DMS79 (cell line): Measurements from ENCODE around the gene ABCC10.
"Not testable (repeated sequence)": the region's sequence is repeated elsewhere in the genome, so short reads cannot be mapped to it uniquely, and the experiment has no call there.

Experiments used
- DNase-seq: peaks from one replicate; lab custom pipeline; 2025; lab: John Stamatoyannopoulos, UW

The ABCC10 gene

DNA sequence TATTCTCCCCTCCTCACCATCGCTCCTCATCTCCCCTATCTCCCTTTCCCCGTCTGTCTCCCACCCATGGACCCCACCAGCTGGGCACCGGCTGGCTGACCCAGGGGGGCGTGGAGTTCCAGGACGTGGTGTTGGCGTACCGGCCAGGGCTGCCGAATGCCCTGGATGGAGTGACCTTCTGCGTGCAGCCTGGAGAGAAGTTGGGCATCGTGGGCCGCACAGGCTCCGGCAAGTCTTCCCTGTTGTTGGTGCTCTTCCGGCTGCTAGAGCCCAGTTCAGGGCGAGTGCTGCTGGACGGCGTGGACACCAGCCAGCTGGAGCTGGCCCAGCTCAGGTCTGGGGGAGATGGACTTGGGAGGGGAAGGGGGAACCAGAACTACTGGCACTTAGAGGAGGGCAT lies 20.3 kb downstream of the ABCC10 start:
- no peak for DNase-seq

- no peak for DNase-seq
These were observed 21.6 kb downstream of the ABCC10 start for GRCh38 chr6:43448916-43449315.

- DNase-seq: no peak
These were observed 23.4 kb downstream of the ABCC10 start for GRCh38 chr6:43450699-43451131.

GRCh38 chr6:43451348-43451747 lies 24.0 kb downstream of the ABCC10 start:
- DNase-seq: no peak

DNA sequence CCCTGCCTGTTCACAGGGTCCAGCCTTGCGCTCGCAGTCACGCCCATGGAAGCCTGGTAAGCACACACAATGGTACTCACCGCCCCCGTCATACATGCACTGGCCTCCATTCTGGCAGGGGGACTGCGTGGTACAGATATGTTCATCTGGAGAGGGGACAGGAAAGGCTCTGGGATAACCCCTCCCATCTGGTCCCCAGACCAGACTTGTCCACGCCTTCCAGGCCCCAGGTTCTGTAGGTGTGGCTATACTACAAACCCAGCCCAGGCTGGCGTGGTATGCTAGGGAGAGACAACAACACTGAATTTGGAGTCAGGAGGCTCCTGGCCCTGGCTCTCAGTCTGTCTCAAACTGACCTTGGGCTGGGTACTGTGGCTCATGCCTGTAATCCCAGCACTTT lies 24.6 kb downstream of the ABCC10 start:
- no peak for DNase-seq

DNA sequence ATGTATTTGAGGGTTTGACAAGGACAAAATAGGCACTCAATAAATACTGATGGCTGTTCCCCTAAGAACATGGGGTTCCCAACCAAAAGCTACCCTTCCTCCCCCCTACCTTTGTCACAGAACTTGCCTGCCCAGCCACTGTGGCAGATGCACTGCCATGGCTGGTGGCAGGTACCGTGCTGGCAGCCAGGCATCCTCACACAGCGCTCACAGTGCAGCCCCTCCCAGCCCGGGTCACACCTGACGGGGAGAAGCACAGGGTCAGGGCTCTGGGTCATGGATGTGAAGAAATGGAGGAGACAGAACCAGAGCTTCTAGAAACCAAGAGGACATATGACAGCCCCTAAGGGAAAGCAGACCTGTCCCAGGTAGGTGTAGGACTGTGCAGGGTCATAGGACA lies 25.6 kb downstream of the ABCC10 start:
- DNase-seq: no peak

DNA sequence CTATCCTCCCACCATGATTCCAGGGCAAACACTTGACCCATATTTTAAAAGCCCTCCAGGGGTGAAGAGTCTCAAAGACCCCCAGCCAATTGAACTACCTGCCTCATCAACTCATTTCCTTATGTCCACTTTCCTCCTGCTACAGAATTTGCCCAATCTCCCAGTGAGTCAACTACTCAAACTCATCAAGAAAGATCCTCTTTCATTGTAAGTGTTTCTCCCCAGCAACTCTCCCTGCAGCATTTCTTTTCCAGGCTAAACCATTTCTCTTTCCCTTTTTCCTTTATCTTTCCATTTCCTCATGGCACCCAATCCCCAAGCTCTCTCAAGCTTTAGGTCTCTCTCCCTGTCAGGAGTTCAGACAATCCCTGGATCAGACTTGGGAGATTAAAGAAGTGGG lies 26.5 kb downstream of the ABCC10 start:
- DNase-seq: no peak

- no peak for DNase-seq
These were observed 27.0 kb downstream of the ABCC10 start for GRCh38 chr6:43454290-43454695.

DNA sequence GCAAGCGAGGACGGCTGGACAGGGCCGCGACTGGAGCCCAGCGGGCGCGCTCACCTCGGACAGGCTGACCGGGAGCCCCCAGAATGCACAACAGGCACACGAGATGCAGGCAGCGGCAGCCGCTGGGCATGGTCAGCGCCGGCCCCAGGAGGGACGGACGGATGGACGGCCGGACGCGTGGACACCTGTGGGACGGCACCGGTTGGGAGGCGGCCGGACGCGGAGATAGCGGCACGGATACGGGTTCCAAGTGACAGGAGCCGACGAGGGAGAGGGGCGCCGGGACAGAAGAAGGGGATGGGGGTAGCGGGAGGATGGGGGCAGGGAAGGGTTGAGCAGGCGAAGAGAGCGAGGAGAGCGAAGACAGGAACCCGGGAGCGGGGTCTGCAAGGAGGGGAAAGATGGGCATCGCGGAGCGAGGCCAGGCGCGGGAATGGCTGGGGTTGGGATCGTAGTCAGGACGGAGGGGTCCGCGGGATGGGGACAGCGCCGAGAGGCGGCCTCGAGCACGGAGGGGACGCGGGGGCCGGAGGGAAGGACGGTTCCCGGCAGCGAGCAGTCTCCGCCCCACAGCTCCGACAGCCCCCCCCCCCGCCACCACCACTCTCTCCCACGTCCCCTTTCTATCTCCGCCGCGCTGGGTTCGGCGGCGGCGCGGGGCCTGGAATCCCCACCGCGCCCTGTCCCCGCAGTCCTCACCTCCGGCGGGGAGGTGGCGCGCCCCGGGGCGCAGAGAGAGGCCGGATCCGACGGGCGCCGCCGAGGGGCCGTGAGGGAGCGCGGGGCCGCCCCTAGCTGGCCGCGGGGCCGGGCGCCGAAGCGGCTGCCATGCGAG lies 27.6 kb downstream of the ABCC10 start:
- DNase-seq: peak; percentile 27

DNA sequence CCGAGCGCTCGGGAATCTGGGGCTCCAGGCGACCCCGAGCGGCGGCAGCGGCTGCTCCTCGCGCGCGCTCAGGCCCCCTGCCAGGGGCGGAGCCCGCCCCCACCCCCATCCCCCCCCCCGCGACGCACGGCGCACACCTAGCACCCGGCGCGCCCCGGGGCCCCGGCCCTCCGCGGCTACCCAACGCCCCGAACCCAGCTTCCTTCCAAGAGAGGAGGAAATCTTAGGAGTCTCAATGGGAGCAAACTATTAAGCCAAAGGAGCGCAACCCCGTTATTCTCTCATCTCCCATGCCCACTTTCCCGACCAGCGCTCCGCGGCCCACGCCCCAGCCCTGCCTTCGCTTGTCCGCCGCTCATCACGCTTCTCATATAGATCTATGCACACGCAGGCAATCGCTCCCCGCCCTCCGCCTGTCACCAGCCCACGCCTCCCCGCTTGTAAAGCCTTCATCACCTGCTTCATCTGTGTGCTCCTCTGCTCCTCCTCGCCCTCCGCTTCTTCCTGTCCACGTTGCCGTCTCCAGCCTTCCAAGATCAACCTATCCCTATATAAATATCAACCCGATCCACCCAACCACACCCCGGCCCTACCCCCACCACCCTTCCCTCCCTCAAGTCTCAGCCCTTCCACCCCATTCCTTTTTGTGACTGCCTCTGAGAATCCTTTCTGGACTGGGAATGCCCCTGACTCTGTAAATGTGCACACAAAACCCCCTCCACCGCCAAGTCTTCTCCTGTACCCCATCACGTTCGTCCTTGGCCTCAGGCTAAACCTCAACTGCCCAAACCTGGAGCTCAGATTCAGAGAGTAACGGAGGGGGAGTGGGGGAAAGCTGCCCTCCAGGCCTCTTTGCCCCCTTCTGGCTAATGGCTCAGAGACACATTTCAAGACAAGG lies 28.4 kb downstream of the ABCC10 start, which contains the start of gene DLK2:
Gene DLK2 (minus strand): TSS at position 18 of the 898 bp plus-strand sequence. CDS start 723 bp downstream, outside the sequence.
- DNase-seq: peak; percentile 45

DNA sequence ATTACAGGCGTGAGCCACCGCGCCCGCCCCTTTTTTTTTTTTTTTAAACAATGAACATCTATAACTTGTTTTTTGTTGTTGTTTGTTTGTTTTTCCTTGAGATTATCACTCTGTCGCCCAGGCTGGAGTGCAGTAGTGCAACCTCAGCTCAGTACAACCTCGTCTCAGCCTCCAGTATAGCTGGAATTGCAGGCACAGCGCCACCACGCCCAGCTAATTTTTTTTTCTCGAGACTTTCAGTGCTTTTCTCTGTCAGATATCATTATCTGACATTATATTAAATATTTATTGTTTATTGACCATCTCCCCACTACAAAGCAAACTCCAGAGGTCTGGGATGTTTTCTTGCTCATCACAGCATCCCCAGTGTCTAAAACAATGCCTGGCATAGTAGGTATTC lies 30.3 kb downstream of the ABCC10 start:
- DNase-seq: no peak

GRCh38 chr6:43458154-43458553 lies 30.8 kb downstream of the ABCC10 start:
- DNase-seq: not testable (repeated sequence)

- DNase-seq: no peak
These were observed 32.2 kb downstream of the ABCC10 start for GRCh38 chr6:43459535-43459934.

- DNase-seq: no peak
These were observed 32.7 kb downstream of the ABCC10 start for GRCh38 chr6:43460032-43460431.

DNA sequence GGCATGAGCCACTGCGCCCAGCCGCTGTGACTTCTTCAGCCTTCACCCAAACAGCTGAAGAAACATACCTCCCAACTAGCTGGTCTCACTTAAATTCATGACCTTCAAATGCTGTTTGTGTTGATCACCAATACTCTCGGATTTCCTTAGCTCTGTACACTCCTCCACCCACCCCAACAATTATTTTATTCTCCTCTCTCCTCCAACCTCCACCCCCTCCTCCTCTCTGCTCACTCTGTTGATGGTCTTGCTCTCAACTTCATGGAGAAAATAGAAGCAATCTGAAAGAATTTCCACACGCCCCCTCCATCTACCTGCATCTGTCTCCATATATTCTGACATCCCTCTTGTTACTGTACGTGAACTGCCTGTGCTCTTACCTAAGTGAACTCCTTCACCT lies 34.6 kb downstream of the ABCC10 start:
- DNase-seq: no peak

DNA sequence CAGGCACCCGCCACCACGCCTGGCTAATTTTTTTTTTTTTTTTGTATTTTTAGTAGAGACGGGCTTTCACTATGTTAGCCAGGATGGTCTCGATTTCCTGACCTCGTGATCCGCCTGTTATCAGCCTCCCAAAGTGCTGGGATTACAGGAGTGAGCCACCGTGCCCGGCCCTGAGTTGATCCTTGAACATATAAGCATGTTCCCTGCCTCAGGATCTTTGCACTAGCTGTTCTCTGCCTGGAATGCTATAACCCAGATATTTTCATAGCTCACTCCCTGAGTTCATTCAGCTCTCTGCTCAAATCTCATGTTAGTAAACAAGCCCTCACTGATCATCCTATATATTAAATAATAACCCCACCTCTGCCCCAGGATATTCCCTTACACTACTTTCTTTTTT lies 37.0 kb downstream of the ABCC10 start:
- DNase-seq: no peak

DNA sequence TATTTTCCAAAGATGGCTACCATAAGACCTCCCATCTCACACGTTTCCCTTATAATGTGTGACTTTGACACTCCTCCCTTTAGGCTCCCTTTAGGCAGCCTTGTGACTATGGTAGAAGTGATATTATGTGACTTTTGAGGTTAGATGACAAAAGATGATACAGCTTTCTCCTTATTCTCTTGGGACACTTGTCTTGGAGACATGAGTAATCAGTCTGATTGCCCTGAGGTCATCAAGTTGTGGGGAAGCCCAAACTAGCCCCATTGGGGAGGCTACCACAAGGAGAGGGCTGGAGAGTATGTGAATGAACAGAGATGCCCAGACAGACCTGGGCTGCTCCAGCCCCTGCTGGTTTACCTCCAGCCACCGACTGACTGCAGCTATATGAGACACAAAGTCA lies 38.6 kb downstream of the ABCC10 start:
- DNase-seq: no peak

- not testable (repeated sequence) for DNase-seq
These were observed 39.9 kb downstream of the ABCC10 start for GRCh38 chr6:43467265-43467664.

GRCh38 chr6:43467752-43468151 lies 40.4 kb downstream of the ABCC10 start:
- DNase-seq: no peak

- DNase-seq: no peak
These were observed 40.9 kb downstream of the ABCC10 start for GRCh38 chr6:43468240-43468639.

DNA sequence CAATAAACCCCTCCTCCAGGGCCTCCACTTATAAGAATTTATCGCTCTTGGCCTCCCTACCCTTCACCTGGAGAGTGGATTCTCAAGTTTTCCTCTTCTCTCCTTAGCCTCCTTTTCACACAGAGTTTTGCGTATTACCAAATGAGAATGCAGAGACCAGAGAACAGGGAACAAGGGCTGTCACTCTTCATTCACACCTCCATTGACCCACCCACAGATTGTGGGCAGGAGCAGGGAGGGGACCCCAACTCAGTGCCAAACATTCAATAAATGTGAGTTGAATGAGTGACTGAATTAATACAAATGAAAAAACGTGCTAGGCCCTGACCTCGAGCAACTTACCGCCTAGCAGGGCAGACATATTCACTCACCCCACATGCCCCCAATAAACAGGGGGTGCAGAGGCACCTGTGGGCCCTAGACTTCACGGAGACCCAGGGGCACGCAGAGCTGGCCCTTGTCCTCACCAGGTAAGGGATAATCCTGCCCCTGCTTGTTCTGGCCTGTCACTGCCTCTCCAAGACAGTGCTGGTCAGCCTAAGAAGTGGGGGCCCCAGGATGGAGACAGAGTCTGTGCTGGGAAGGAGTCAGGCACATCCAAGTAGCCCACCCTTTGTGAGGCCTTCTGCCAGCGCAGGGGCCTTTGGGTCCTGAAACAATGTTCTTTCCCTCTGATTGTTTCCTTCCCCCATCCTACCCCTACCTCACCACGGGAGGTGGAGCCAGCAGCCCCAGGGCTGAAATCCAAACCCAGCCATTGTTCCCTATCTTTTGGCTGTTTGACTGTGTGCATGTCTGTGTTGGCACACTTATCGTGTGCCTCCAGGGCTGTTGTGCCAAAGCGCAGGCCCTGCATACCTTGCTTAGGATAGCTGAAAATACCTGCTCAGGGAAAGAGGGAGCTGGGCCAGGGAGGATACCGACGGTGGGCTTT lies 41.7 kb downstream of the ABCC10 start:
- DNase-seq: no peak

DNA sequence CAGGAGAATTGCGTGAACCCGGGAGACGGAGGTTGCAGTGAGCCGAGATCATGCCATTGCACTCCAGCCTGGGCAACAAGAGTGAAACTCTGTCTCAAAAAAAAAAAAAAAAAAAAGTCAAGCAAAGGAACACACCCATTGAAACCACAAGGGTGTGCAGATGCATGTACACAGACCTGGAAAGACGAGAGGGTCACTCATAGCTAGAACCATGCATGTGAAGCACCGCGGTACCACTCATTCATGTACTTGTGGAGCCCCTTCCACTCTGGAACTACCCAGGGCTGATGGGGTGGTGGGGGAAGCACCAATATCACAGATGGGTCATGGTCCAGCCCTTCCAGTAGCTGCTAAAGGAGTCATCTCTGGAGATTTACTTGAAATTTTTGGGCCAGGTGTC lies 42.6 kb downstream of the ABCC10 start:
- DNase-seq: no peak
